K562 (cell line): ENCODE measurements around the gene SLC35B4. TPM values are rescaled to one million over a fixed set of nuclear protein-coding genes. Genes with fewer than 3 reads are reported as not detected.

ENCODE experiments used
- ATAC-seq: fragments of 200-7000 bp; cut with Tn5 transposase; 3 replicates; pipeline ENCODE4 v1.9.1; 2020; ENCODE audit warnings: moderate library complexity
- BruUV-seq: library from RNA; stranded (reverse); fragments of 400-500 nt; replicated peaks from 2 replicates; lab custom pipeline; 2021; lab: Mats Ljungman, UMichigan
- CTCF ChIA-PET: fragments of 300-600 bp; formaldehyde crosslinking; extraction: SDS; loops from one replicate; lab custom pipeline; 2021; ENCODE audit warnings: low intra/inter-chr PET ratio; lab: Yijun Ruan, JAX
- POLR2A ChIA-PET: fragments of 300-600, 350-650 bp; sonication (Branson Sonifier 250); formaldehyde crosslinking; extraction: SDS; loops from one replicate; lab custom pipeline; 2021; ENCODE audit warnings: antibody characterized with exemption, inconsistent platforms; lab: Yijun Ruan, JAX
- DNase-seq, 4 experiments: peaks; one replicate each; pipeline versions ENCODE4 v3.0.0 to v3.0.0-alpha.2; 2011 to 2018; ENCODE audit warnings: low spot score in 3 of 4, mixed read lengths in 3 of 4; ENCODE audit errors: extremely low read depth in 1 of 4
- FAIRE-seq: peaks from 2 replicates; lab custom pipeline; 2011; peaks lifted over from hg19 to GRCh38; lab: Jason Lieb, UNC
- H2AFZ ChIP-seq: 2 replicates; pipeline ENCODE4 v1.6.0; 2011; ENCODE audit warnings: low read depth, low read length, control low read depth, inconsistent platforms
- H3K27ac ChIP-seq: fragments of 200-600 bp; 3 replicates; pipeline ENCODE4 v1.8.0; 2011; ENCODE audit warnings: low read depth, mild to moderate bottlenecking, control low read depth, inconsistent platforms, low read length, moderate library complexity, mixed read lengths; ENCODE audit errors: extremely low read depth
- H3K27me3 ChIP-seq, 2 experiments: fragments of 300-600 bp in 1 of 2; 2 replicates in 1 of 2; 3 replicates in 1 of 2; pipeline versions ENCODE4 v1.6.0 to v1.8.0; 2011; ENCODE audit warnings: inconsistent platforms in 2 of 2, low read length in 2 of 2, mild to moderate bottlenecking in 1 of 2, mixed read lengths in 1 of 2, moderate library complexity in 1 of 2; ENCODE audit not compliant: control insufficient read depth in 2 of 2, insufficient read depth in 2 of 2
- H3K36me3 ChIP-seq: fragments of 300-600 bp; 3 replicates; pipeline ENCODE4 v1.8.0; 2011; ENCODE audit warnings: mild to moderate bottlenecking, low read length, inconsistent platforms; ENCODE audit not compliant: control insufficient read depth, insufficient read depth
- H3K4me1 ChIP-seq, 2 experiments: fragments of 200-600 bp in 1 of 2; replicated peaks in 1 of 2; 2 replicates in 1 of 2; 3 replicates in 1 of 2; pipeline versions ENCODE4 v1.5.1 to v1.8.0; 2011; ENCODE audit warnings: inconsistent platforms in 2 of 2, low read length in 2 of 2, mild to moderate bottlenecking in 1 of 2, mixed read lengths in 1 of 2, moderate library complexity in 1 of 2; ENCODE audit not compliant: control insufficient read depth in 2 of 2, insufficient read depth in 2 of 2
- H3K4me2 ChIP-seq: 2 replicates; pipeline ENCODE4 v1.6.1; 2011; ENCODE audit warnings: low read length, control low read depth, inconsistent platforms, mixed read lengths; ENCODE audit not compliant: insufficient read depth
- H3K4me3 ChIP-seq: fragments of 200-600 bp; sonication (generic), shearing (Covaris generic); 2 replicates; pipeline ENCODE4 v1.5.1; 2016; ENCODE audit warnings: control low read depth, inconsistent platforms
- H3K79me2 ChIP-seq: fragments of 200-600 bp; 3 replicates; pipeline ENCODE4 v1.8.0; 2011; ENCODE audit warnings: low read length, inconsistent platforms; ENCODE audit not compliant: control insufficient read depth, insufficient read depth
- H3K9ac ChIP-seq, 2 experiments: 2 replicates each; pipeline versions ENCODE4 v1.6.0 to v1.6.1; 2011; ENCODE audit warnings: low read depth in 2 of 2, low read length in 2 of 2, control low read depth in 1 of 2, inconsistent platforms in 1 of 2, mild to moderate bottlenecking in 1 of 2, mixed read lengths in 1 of 2; ENCODE audit not compliant: insufficient read depth in 1 of 2
- H3K9me1 ChIP-seq: one replicate; pipeline ENCODE4 v1.6.0; 2011; ENCODE audit warnings: inconsistent platforms, mild to moderate bottlenecking, low read length, moderate library complexity; ENCODE audit not compliant: control insufficient read depth, insufficient read depth
- H3K9me3 ChIP-seq: replicated peaks from 2 replicates; pipeline ENCODE4 v1.5.1; 2011; ENCODE audit warnings: low read depth, low read length, inconsistent platforms; ENCODE audit not compliant: control insufficient read depth, insufficient read depth
- H4K20me1 ChIP-seq: replicated peaks from 2 replicates; pipeline ENCODE4 v1.6.1; 2011; ENCODE audit warnings: low read length, inconsistent platforms, mixed read lengths; ENCODE audit not compliant: control insufficient read depth, insufficient read depth
- DPF2 ChIP-seq: fragments of 450-650 bp; IDR thresholded peaks from 2 replicates; pipeline ENCODE4 v1.6.1; 2016
- MAZ ChIP-seq, 2 experiments: fragments of 450-650 bp in 1 of 2; sonication (generic) in 1 of 2; formaldehyde crosslinking; IDR thresholded peaks in 1 of 2; conservative IDR thresholded peaks in 1 of 2; 2 replicates each; pipeline versions ENCODE4 v1.4.0 to v1.5.0; 2020; ENCODE audit warnings: mild to moderate bottlenecking in 1 of 2, missing genetic modification reagents in 1 of 2
- ZNF3 ChIP-seq: fragments of 250-450 bp; sonication (Bioruptor Pico); IDR thresholded peaks from 2 replicates; pipeline ENCODE4 v1.5.0; 2021; ENCODE audit warnings: mild to moderate bottlenecking, moderate library complexity
- ZNF644 ChIP-seq: fragments of 200-800 bp; sonication (Bioruptor generic); IDR thresholded peaks from 2 replicates; pipeline ENCODE4 v1.6.1; 2016; ENCODE audit warnings: low read depth, missing genetic modification characterization, missing compliant biosample characterization
- WGBS: fragments of 100-300 bp; shearing (Covaris generic); methylation state at CpG from one replicate; pipeline ENCODE4 v1.1.6; 2016; ENCODE audit warnings: low coverage, mixed read lengths; ENCODE audit not compliant: insufficient coverage; ENCODE audit errors: missing lambda C conversion rate; 5-methylcytosine and 5-hydroxymethylcytosine counted together
- in situ Hi-C: fragments of 300-500 bp; cut with MboI; formaldehyde crosslinking; loops from 4 replicates; pipeline ENCODE4 v1.15.0; 2018; ENCODE audit warnings: inconsistent platforms, mixed read lengths
- intact Hi-C: fragments of 100-400 bp; cut with micrococcal nuclease; formaldehyde crosslinking; loops from 2 replicates; pipeline ENCODE4 v1.14.2; 2022
- polyA plus RNA-seq, 8 experiments: library from polyadenylated mRNA; depleted of rRNA in 4 of 8; stranded (reverse) in 5 of 8; unstranded in 3 of 8; fragments of >200 nt; fragmentation: Nextera tagmentation in 2 of 8; fragmentation: Illumina TruSeq in 1 of 8; extraction: Ambion mirVana in 2 of 8; extraction: Trizol in 1 of 8; gene quantifications; 2 replicates each; pipeline versions ENCODE4 v1.2.1 to v1.2.3, GENCODE V29; 2011 to 2014; ENCODE audit warnings: inconsistent platforms in 1 of 8, missing spikeins in 1 of 8
- total RNA-seq, 7 experiments: library from RNA; depleted of rRNA in 6 of 7; stranded (reverse); fragments of >200 nt in 6 of 7; fragmentation: Illumina TruSeq in 2 of 7; extraction: Trizol in 2 of 7; gene quantifications; 2 replicates each; pipeline versions ENCODE4 v1.2.1 to v1.2.3, GENCODE V29; 2011 to 2021; ENCODE audit warnings: low replicate concordance in 1 of 7
- TF ChIP-seq, protein P1 (sequence below): fragments of 450-650 bp; formaldehyde crosslinking; IDR thresholded peaks from 2 replicates; pipeline ENCODE4 v1.4.0; 2020; ENCODE audit warnings: mild to moderate bottlenecking, moderate library complexity
- TF ChIP-seq, protein P2 (sequence below), 3 experiments: fragments of 200-800 bp in 1 of 3; sonication (Bioruptor generic) in 1 of 3; sonication (generic) in 1 of 3; formaldehyde crosslinking in 1 of 3; IDR thresholded peaks; 2 replicates each; pipeline versions ENCODE4 v1.6.1 to v1.8.0; 2016 to 2022; ENCODE audit warnings: mild to moderate bottlenecking in 2 of 3, missing compliant biosample characterization in 2 of 3, missing genetic modification characterization in 2 of 3, missing genetic modification reagents in 1 of 3

The SLC35B4 gene
- total and polyA plus RNA-seq, 9 of the 15 experiments (the other 6 are each of a cell fraction or from before 2014, with no cell fraction given): 6.1 to 34.9 (median 17.6) TPM

DNA sequence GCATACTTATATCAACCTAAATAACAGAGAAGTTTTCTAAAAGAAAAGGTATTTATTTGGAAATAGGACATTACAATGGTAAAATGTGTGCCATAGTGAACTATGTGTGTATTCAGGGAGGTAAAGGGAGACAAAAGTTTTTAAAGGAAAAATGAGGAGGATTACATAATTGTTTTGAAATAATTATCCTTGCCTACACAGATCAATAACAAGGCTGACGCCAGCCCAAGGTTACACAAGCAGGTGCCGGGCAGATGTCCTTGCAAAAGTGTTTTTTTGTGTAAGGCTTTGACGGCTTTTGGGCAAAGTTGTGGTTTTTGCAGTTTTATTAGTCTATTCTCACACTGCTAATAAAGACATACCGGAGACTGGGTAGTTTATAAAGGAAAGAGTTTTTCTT, 22.7 kb upstream of the SLC35B4 start (continued):
- TF ChIP-seq, protein P1, sequence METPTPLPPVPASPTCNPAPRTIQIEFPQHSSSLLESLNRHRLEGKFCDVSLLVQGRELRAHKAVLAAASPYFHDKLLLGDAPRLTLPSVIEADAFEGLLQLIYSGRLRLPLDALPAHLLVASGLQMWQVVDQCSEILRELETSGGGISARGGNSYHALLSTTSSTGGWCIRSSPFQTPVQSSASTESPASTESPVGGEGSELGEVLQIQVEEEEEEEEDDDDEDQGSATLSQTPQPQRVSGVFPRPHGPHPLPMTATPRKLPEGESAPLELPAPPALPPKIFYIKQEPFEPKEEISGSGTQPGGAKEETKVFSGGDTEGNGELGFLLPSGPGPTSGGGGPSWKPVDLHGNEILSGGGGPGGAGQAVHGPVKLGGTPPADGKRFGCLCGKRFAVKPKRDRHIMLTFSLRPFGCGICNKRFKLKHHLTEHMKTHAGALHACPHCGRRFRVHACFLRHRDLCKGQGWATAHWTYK (CRISPR knock-in tag): no peak
- TF ChIP-seq, all 486 proteins: peak for 0

DNA sequence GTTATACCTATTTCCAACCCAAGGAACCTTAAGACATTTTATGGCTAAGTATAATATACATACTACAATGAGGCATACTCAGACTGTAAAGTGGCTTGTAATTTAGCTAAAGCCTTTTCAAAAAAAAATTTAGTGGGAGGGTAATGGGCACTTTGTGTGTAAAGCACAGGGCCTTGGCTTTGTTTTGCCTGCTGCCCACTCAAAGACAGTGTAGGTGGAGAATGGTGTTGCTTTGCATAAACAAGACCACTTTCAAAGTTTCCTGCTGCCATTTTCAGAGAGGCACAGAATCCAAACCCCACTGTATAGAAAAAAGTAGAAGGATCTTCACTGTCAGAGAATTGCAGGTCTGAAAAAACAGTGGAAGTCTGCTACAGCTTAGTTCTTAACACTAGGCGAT, 21.2 kb upstream of the SLC35B4 start:
- ChIA-PET POLR2A (no interaction called here), CTCF (no interaction called here)
- in situ Hi-C loops (no loop called here), intact Hi-C loops (no loop called here)
- Histone ChIP-seq H4K20me1 (no peaks in the 10 kb centered on the region), H3K27me3 (peaks cover 16 to 35% of the 10 kb centered on the region in 2 experiments), H3K4me3 (no peak overlapping the region), H3K36me3 (no peaks in the 10 kb centered on the region), H2AFZ (no peak overlapping the region), H3K9me1 (no peaks in the 10 kb centered on the region), H3K79me2 (no peaks in the 10 kb centered on the region), H3K4me1 (no peaks in the 10 kb centered on the region), H3K27ac (no peak overlapping the region), H3K4me2 (no peak overlapping the region), H3K9me3 (peaks cover 3% of the 10 kb centered on the region), H3K9ac (no peak overlapping the region)
- no TSS peak for BruUV-seq
- ATAC-seq: no peak
- 0% methylated on average over 1 of the region's 1 CpG for WGBS
- DNase-seq: no peak
- FAIRE-seq: no peak
- TF ChIP-seq DPF2 (no peak), ZNF3 (CRISPR knock-in tag) (no peak), MAZ (CRISPR knock-in tag; conservative IDR thresholded peaks at IDR 0.05 in 1 of 2, IDR thresholded peaks at IDR 0.05 in 1 of 2) (no peak), ZNF644 (no peak)
- TF ChIP-seq, protein P2, sequence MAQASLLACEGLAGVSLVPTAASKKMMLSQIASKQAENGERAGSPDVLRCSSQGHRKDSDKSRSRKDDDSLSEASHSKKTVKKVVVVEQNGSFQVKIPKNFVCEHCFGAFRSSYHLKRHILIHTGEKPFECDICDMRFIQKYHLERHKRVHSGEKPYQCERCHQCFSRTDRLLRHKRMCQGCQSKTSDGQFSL (CRISPR knock-in tag; IDR thresholded peaks at IDR 0.05): no peak
- TF ChIP-seq, protein P2 (tag; IDR thresholded peaks at IDR 0.05): no peak
